PC-3 (cell line): ENCODE data around the gene SAPCD2. TPM values are rescaled to one million over a fixed set of nuclear protein-coding genes. Genes with fewer than 3 reads are reported as not detected.
A peak's percentile ranks its signal among the peaks of the same experiment; 100 is the strongest.

Source experiments
- ATAC-seq: fragments of 200-7000 bp; cut with Tn5 transposase; 2 replicates; pipeline ENCODE4 v1.9.1; 2020; ENCODE audit warnings: mild to moderate bottlenecking, moderate library complexity
- BruUV-seq: library from RNA; stranded (reverse); fragments of 400-500 nt; replicated peaks from 2 replicates; lab custom pipeline; 2021; lab: Mats Ljungman, UMichigan
- CTCF ChIA-PET: fragments of 300-600 bp; sonication (Branson Sonifier 250); formaldehyde crosslinking; loops from one replicate; lab custom pipeline; 2022; ENCODE audit warnings: antibody characterized with exemption; lab: Charles Lee
- POLR2A ChIA-PET: fragments of 300-600 bp; sonication (Branson Sonifier 250); formaldehyde crosslinking; loops from one replicate; lab custom pipeline; 2022; ENCODE audit warnings: antibody characterized with exemption; ENCODE audit not compliant: unreplicated experiment; lab: Charles Lee
- DNase-seq: peaks from one replicate; pipeline ENCODE4 v3.0.0-alpha.2; 2015
- H2AFZ ChIP-seq: fragments of 300-600 bp; sonication (generic); 2 replicates; pipeline ENCODE4 v1.6.0; 2016; ENCODE audit warnings: antibody characterized with exemption, low read length
- H3F3A ChIP-seq: fragments of 300-600 bp; sonication (generic); one replicate; pipeline ENCODE4 v1.6.0; 2017; ENCODE audit warnings: antibody characterized with exemption, low read length, control low read depth, mild to moderate bottlenecking; ENCODE audit not compliant: unreplicated experiment
- H3K27ac ChIP-seq: fragments of 300-600 bp; sonication (generic); 2 replicates; pipeline ENCODE4 v1.5.1; 2016; ENCODE audit warnings: mild to moderate bottlenecking, low read length
- H3K27me3 ChIP-seq: fragments of 300-600 bp; sonication (generic); 2 replicates; pipeline ENCODE4 v1.6.1; 2016; ENCODE audit warnings: low read length, mixed read lengths
- H3K36me3 ChIP-seq: fragments of 300-600 bp; sonication (generic); 2 replicates; pipeline ENCODE4 v1.6.1; 2016; ENCODE audit warnings: low read depth, mixed run types, low read length, mixed read lengths
- H3K4me1 ChIP-seq: fragments of 300-600 bp; sonication (generic); 2 replicates; pipeline ENCODE4 v1.5.1; 2016; ENCODE audit warnings: low read length; ENCODE audit not compliant: insufficient read depth
- H3K4me2 ChIP-seq: fragments of 300-600 bp; sonication (generic); 2 replicates; pipeline ENCODE4 v1.6.0; 2016; ENCODE audit warnings: low read length
- H3K4me3 ChIP-seq: fragments of 300-600 bp; sonication (generic); 2 replicates; pipeline ENCODE4 v1.5.1; 2016; ENCODE audit warnings: mild to moderate bottlenecking, low read length, mixed read lengths
- H3K79me2 ChIP-seq: fragments of 300-600 bp; sonication (generic); 2 replicates; pipeline ENCODE4 v1.6.1; 2017; ENCODE audit warnings: low read length, mixed read lengths
- H3K9ac ChIP-seq: fragments of 300-600 bp; sonication (generic); 2 replicates; pipeline ENCODE4 v1.6.0; 2016; ENCODE audit warnings: mild to moderate bottlenecking, low read length
- H3K9me2 ChIP-seq: fragments of 300-600 bp; sonication (generic); replicated peaks from 2 replicates; pipeline ENCODE4 v1.6.1; 2016; ENCODE audit warnings: mixed run types, low read length, mixed read lengths
- H3K9me3 ChIP-seq: fragments of 300-600 bp; sonication (generic); 2 replicates; pipeline ENCODE4 v1.6.1; 2016; ENCODE audit warnings: low read length, mixed read lengths
- H4K20me1 ChIP-seq: fragments of 300-600 bp; sonication (generic); 2 replicates; pipeline ENCODE4 v1.6.1; 2016; ENCODE audit warnings: low read length, mixed read lengths
- EZH2 ChIP-seq: fragments of 300-600 bp; sonication (generic); IDR thresholded peaks from one replicate; pipeline ENCODE4 v1.6.1; 2017; ENCODE audit warnings: antibody characterized with exemption, mild to moderate bottlenecking, low read length; ENCODE audit not compliant: unreplicated experiment
- EZH2phosphoT487 ChIP-seq: fragments of 300-600 bp; sonication (generic); IDR thresholded peaks from 2 replicates; pipeline ENCODE4 v1.6.1; 2018; ENCODE audit warnings: mild to moderate bottlenecking, antibody characterized with exemption, low read length, borderline replicate concordance
- intact Hi-C: fragments of 100-400 bp; cut with micrococcal nuclease; formaldehyde crosslinking; loops from 2 replicates; pipeline ENCODE4 v1.9.0; 2023
- total RNA-seq: library from RNA; depleted of rRNA; stranded (reverse); fragments of >200 nt; gene quantifications from 2 replicates; pipeline ENCODE4 v1.2.3, GENCODE V29; 2014
- TF ChIP-seq, protein P1 (sequence below): fragments of 300-600 bp; sonication (generic); conservative IDR thresholded peaks from 2 replicates; pipeline ENCODE4 v1.5.1; 2017; ENCODE audit warnings: antibody characterized with exemption, low read depth, mild to moderate bottlenecking, low read length

SAPCD2 gene
- total RNA-seq, 1 experiment from 2014 or later = 98.4 TPM

DNA sequence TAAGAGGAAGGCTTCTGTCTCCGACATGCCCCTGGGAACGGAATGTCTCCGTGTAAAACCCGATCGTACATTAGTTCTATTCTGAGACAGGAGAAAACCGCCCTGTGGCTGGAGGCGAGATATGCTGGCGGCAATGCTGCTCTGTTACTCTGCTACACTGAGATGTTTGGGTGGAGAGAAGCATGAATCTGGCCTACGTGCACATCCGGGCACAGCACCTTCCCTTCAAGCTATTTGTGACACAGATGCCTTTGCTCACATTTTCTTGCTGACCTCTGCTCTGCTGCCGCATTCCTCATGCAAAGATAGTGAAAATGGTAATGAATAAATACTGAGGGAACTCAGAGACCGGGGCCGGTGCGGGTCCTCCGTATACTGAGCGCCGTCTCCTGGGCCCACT is 46.4 kb upstream of the SAPCD2 start:
- no peak overlapping the region for H3K27ac ChIP-seq
- H3K79me2 ChIP-seq = no peaks in the 10 kb centered on the region
- H3K9ac ChIP-seq = no peak overlapping the region
- 0 out of 2 replicates have a peak, but pooled peaks cover 5% of the 10 kb centered on the region for H3K4me1 ChIP-seq
- ChIA-PET CTCF (no interaction called here), POLR2A (interaction anchor here (0.6 kb wide), 1 partner anchor 107 kb away, joined by 5 read pairs; no protein-coding TSS in a partner anchor)
- H3K4me2 ChIP-seq = no peak overlapping the region
- BruUV-seq = no TSS peak
- no peaks in the 10 kb centered on the region for H3K27me3 ChIP-seq
- intact Hi-C loops = loop anchor here (5.0 kb wide), 1 partner anchor 111 kb away; the partner anchor contains the start of genes CYSRT1 and RNF224
- no peaks in the 10 kb centered on the region for H3K9me3 ChIP-seq
- no peak for DNase-seq
- H2AFZ ChIP-seq = no peak overlapping the region
- H3F3A ChIP-seq = no peaks in the 10 kb centered on the region
- no peak for ATAC-seq
- TF ChIP-seq EZH2phosphoT487 (no peak), EZH2 (no peak)
- TF ChIP-seq, protein P1, sequence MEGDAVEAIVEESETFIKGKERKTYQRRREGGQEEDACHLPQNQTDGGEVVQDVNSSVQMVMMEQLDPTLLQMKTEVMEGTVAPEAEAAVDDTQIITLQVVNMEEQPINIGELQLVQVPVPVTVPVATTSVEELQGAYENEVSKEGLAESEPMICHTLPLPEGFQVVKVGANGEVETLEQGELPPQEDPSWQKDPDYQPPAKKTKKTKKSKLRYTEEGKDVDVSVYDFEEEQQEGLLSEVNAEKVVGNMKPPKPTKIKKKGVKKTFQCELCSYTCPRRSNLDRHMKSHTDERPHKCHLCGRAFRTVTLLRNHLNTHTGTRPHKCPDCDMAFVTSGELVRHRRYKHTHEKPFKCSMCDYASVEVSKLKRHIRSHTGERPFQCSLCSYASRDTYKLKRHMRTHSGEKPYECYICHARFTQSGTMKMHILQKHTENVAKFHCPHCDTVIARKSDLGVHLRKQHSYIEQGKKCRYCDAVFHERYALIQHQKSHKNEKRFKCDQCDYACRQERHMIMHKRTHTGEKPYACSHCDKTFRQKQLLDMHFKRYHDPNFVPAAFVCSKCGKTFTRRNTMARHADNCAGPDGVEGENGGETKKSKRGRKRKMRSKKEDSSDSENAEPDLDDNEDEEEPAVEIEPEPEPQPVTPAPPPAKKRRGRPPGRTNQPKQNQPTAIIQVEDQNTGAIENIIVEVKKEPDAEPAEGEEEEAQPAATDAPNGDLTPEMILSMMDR = no peak
- no peaks in the 10 kb centered on the region for H3K36me3 ChIP-seq
- no peaks in the 10 kb centered on the region for H3K9me2 ChIP-seq
- H3K4me3 ChIP-seq = no peak overlapping the region
- H4K20me1 ChIP-seq = no peaks in the 10 kb centered on the region

DNA sequence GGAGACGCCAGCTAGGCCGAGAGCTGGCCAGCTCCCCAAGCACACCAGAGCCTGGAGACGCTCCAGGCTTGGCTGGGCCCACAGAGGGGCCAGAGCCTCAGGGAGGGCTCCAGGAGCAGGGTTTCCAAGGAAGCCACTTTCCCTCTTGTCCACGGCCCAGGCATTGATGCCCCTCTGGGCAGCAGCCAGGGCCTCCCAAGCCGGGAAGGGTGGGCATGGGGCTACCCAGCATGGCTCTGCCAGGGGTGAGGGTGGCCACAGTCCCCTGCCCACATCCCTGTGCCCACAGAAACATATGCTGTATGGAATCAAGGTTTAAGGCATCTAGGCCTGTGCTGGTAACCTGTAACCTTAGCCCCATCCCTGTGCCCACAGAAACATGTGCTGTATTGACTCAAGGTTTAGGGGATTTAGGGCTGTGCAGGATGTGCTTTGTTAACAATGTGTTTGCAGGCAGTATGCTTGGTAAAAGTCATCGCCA is 45.7 kb upstream of the SAPCD2 start:
- no peaks in the 10 kb centered on the region for H3K27me3 ChIP-seq
- H4K20me1 ChIP-seq = no peaks in the 10 kb centered on the region
- ChIA-PET CTCF (no interaction called here), POLR2A (interaction anchor here (0.6 kb wide), 1 partner anchor 108 kb away, joined by 5 read pairs; no protein-coding TSS in a partner anchor)
- H3K9me2 ChIP-seq = no peaks in the 10 kb centered on the region
- ATAC-seq = no peak
- H3K36me3 ChIP-seq = no peaks in the 10 kb centered on the region
- H3K9me3 ChIP-seq = no peaks in the 10 kb centered on the region
- no peaks in the 10 kb centered on the region for H3F3A ChIP-seq
- H3K4me2 ChIP-seq = no peak overlapping the region
- no peak overlapping the region for H2AFZ ChIP-seq
- 0 out of 2 replicates have a peak, but pooled peaks cover 5% of the 10 kb centered on the region for H3K4me1 ChIP-seq
- H3K9ac ChIP-seq = no peak overlapping the region
- no peak overlapping the region for H3K4me3 ChIP-seq
- intact Hi-C loops = loop anchor here (5.0 kb wide), 1 partner anchor 111 kb away; the partner anchor contains the start of genes CYSRT1 and RNF224
- TF ChIP-seq EZH2phosphoT487 = no peak
- TF ChIP-seq, protein P1 = no peak
- no peak for TF ChIP-seq EZH2
- no peaks in the 10 kb centered on the region for H3K79me2 ChIP-seq
- no peak for DNase-seq
- no peak overlapping the region for H3K27ac ChIP-seq
- BruUV-seq = no TSS peak

DNA sequence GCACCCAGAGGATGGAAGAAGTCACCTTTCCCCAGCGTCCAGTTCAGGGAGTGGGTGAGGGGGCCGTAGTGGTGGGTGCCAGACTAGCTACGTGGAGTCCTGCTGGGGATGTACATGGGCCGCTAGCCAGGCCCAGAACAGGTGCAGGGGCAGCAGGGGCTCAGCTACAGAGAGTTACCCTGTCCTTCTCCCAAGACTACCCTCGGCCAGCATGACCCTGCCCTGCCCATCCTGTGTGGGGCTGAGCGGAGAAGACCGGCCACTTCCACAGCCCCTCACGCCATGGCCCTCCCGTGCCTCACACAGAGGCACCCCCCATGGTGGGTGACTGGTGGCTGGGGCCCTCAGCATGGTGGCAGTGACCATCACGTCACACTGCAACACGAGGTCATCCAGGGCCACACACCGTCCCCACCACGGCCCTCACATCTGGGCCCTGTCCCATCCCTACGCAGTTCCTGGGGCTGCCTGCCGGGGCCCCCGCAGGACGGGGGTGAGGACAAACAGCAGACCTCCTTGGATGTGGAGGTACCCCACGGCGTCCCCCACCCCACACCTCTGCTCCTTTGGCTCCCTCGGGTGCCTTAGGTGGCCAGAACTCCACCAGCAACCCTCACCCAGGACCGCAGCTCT is 45.2 kb upstream of the SAPCD2 start:
- BruUV-seq = no TSS peak
- peak overlapping the region; percentile 70; the same call in 1 of the 2 replicates for H3K4me3 ChIP-seq
- H3K27me3 ChIP-seq = no peaks in the 10 kb centered on the region
- peak overlapping the region; percentile 82 for H3K4me2 ChIP-seq
- no peak overlapping the region for H3K27ac ChIP-seq
- ChIA-PET CTCF (no interaction called here), POLR2A (no interaction called here)
- ATAC-seq (no peak), DNase-seq (no peak)
- H3K36me3 ChIP-seq = no peaks in the 10 kb centered on the region
- H4K20me1 ChIP-seq = no peaks in the 10 kb centered on the region
- intact Hi-C loops = loop anchor here (5.0 kb wide), 1 partner anchor 112 kb away; the partner anchor contains the start of genes CYSRT1 and RNF224
- H3K79me2 ChIP-seq = no peaks in the 10 kb centered on the region
- no peak overlapping the region for H3K9ac ChIP-seq
- H3K9me3 ChIP-seq = no peaks in the 10 kb centered on the region
- 0 out of 2 replicates have a peak, but pooled peaks cover 5% of the 10 kb centered on the region for H3K4me1 ChIP-seq
- no peaks in the 10 kb centered on the region for H3F3A ChIP-seq
- 0 out of 2 replicates have a peak overlapping the region, but pooled peaks have one; percentile 77 for H2AFZ ChIP-seq
- no peaks in the 10 kb centered on the region for H3K9me2 ChIP-seq
- no peak for TF ChIP-seq EZH2
- TF ChIP-seq EZH2phosphoT487 = no peak
- TF ChIP-seq, protein P1 = no peak
